ENCODE data around the gene TP53INP2. TPM values are rescaled to one million over a fixed set of nuclear protein-coding genes. Genes with fewer than 3 reads are reported as not detected.

TP53INP2 gene
- total RNA-seq, 4 donors from 2014 or later: 21.9 to 39.7 (median 31.2) TPM

GRCh38 chr20:34751453-34751852, 47.3 kb downstream of the TP53INP2 start:
- DNase-seq: no peak
- Histone ChIP-seq H3K9me3 (no peaks in the 10 kb centered on the region), H3K27me3 (no peaks in the 10 kb centered on the region), H3K27ac (no peak overlapping the region), H3K4me3 (replicated peaks in 1 of 3) (no peak overlapping the region), H3K36me3 (peaks cover 33 to 41% of the 10 kb centered on the region in 2 donors), H3K4me1 (peaks cover 0 to 9% of the 10 kb centered on the region in 2 donors)
- TF ChIP-seq CTCF (IDR thresholded peaks at IDR 0.05): no peak
- no peak for TF ChIP-seq POLR2A (IDR thresholded peaks at IDR 0.05)
- intact Hi-C loops (cut with DNase I): no loop called here
- WGBS, 2 donors: 94 to 96% methylated on average over 3 of the region's 3 CpGs

- no peak for DNase-seq
- peaks cover 0 to 9% of the 10 kb centered on the region in 2 donors for H3K4me1 ChIP-seq
- intact Hi-C loops (cut with DNase I): no loop called here
- WGBS, 2 donors: 81 to 84% methylated on average over 2 of the region's 2 CpGs
- TF ChIP-seq CTCF (IDR thresholded peaks at IDR 0.05): peak in 1 of 6 experiments; percentile 3
- TF ChIP-seq POLR2A (IDR thresholded peaks at IDR 0.05): no peak
- H3K27me3 ChIP-seq: no peaks in the 10 kb centered on the region
- H3K27ac ChIP-seq: peak overlapping the region in 2 of 3 donors; percentile 17 to 24
- H3K36me3 ChIP-seq: peaks cover 49 to 61% of the 10 kb centered on the region in 2 donors
- H3K9me3 ChIP-seq: no peaks in the 10 kb centered on the region
- H3K4me3 ChIP-seq (replicated peaks in 1 of 3): no peak overlapping the region
Observed at GRCh38 chr20:34753706-34754461, 49.7 kb downstream of the TP53INP2 start.

- intact Hi-C loops (cut with DNase I): no loop called here
- no peak for DNase-seq
- Histone ChIP-seq H3K36me3 (peaks cover 41 to 54% of the 10 kb centered on the region in 2 donors), H3K27ac (peak overlapping the region in 2 of 3 donors; percentile 17 to 24), H3K4me1 (peaks cover 0 to 9% of the 10 kb centered on the region in 2 donors), H3K27me3 (no peaks in the 10 kb centered on the region), H3K9me3 (no peaks in the 10 kb centered on the region), H3K4me3 (replicated peaks in 1 of 3) (no peak overlapping the region)
- WGBS, 2 donors: 78 to 84% methylated on average over 4 of the region's 4 CpGs
- TF ChIP-seq POLR2A (IDR thresholded peaks at IDR 0.05): no peak
- TF ChIP-seq CTCF (IDR thresholded peaks at IDR 0.05): no peak
Observed at GRCh38 chr20:34754611-34755010, 50.5 kb downstream of the TP53INP2 start.

- Histone ChIP-seq H3K27me3 (no peaks in the 10 kb centered on the region), H3K4me1 (peaks cover 0 to 9% of the 10 kb centered on the region in 2 donors), H3K36me3 (peaks cover 34 to 46% of the 10 kb centered on the region in 2 donors), H3K27ac (no peak overlapping the region), H3K4me3 (replicated peaks in 1 of 3) (no peak overlapping the region), H3K9me3 (no peaks in the 10 kb centered on the region)
- no peak for DNase-seq
- no peak for TF ChIP-seq POLR2A (IDR thresholded peaks at IDR 0.05)
- TF ChIP-seq CTCF (IDR thresholded peaks at IDR 0.05): no peak
- 98 to 100% methylated on average over 1 of the region's 1 CpG for WGBS, 2 donors
- intact Hi-C loops (cut with DNase I): no loop called here
Observed at GRCh38 chr20:34755367-34755766, 51.2 kb downstream of the TP53INP2 start.

GRCh38 chr20:34762031-34762555, 57.9 kb downstream of the TP53INP2 start:
- no peak for DNase-seq
- H3K27ac ChIP-seq: no peak overlapping the region
- H3K4me1 ChIP-seq: no peaks in the 10 kb centered on the region
- peaks cover 17 to 32% of the 10 kb centered on the region in 2 donors for H3K36me3 ChIP-seq
- 0 to 63% methylated on average over 1 of the region's 1 CpG for WGBS, 2 donors
- no peaks in the 10 kb centered on the region for H3K27me3 ChIP-seq
- no peak overlapping the region for H3K4me3 ChIP-seq (replicated peaks in 1 of 3)
- TF ChIP-seq CTCF (IDR thresholded peaks at IDR 0.05) (no peak), POLR2A (IDR thresholded peaks at IDR 0.05) (no peak)
- intact Hi-C loops (cut with DNase I): loop anchor here (10.0 kb wide), 1 partner anchor 197 kb away; no protein-coding TSS in a partner anchor
- H3K9me3 ChIP-seq: no peaks in the 10 kb centered on the region
